GM21825 (cell line): ENCODE measurements around the gene SPC25.
A peak's percentile ranks its signal among the peaks of the same experiment; 100 is the strongest.
"Not testable (repeated sequence)": the region's sequence is repeated elsewhere in the genome, so short reads cannot be mapped to it uniquely, and the experiment has no call there.

Experiments used
- ATAC-seq: cut with Tn5 transposase; IDR thresholded peaks from one replicate; pipeline ENCODE4 v1.9.1; 2021; ENCODE audit warnings: mild to moderate bottlenecking, moderate library complexity; ENCODE audit not compliant: unreplicated experiment

Gene SPC25, protein sequence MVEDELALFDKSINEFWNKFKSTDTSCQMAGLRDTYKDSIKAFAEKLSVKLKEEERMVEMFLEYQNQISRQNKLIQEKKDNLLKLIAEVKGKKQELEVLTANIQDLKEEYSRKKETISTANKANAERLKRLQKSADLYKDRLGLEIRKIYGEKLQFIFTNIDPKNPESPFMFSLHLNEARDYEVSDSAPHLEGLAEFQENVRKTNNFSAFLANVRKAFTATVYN

GRCh38 chr2:168890006-168890782 is at the start of gene SPC25:
TSS of gene SPC25 (minus strand) at chr2:168890430. CDS start at chr2:168889519, 911 bp downstream.
- peak; percentile 100 for ATAC-seq

- ATAC-seq = no peak
These were observed 49.7 kb upstream of the SPC25 start for GRCh38 chr2:168939918-168940317.

GRCh38 chr2:168939061-168939460 is 48.8 kb upstream of the SPC25 start:
- no peak for ATAC-seq

DNA sequence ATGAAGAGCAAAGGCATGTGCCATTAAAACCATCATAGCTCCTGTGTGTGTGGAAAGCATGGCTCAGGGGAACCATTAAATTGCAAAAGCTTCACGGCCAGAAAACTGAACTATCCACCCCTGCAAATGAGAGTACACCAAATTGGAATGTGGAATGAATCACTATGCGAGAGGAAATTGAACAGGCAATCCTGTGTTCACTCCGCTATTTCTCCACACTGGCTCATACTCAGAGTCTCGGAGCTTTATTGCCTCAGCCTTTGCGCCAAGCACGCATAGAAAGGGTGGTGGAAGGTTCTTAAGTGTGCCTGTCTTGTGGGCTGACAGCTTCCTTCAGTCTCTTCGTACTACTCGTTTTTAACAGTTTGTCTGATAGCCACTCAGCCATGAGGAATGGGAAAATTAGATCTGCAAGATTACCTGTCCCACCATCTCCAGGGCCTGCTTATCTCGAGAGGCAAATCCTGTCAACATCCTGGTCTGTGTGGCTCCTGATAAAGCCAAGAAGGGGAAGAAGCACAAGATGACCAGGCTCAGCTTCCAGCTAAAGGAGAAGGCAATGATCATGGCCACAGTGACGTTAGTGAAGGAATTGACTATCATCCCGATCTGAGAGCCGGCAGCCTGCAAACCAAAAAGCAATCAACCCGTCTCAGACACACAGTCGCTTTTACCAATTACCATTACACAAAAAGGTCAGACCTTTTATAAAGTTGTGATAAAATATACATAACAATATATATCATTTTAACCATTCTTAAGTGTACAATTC is 45.8 kb upstream of the SPC25 start:
- no peak for ATAC-seq

- no peak for ATAC-seq
These were observed 44.6 kb upstream of the SPC25 start for GRCh38 chr2:168934826-168935225.

DNA sequence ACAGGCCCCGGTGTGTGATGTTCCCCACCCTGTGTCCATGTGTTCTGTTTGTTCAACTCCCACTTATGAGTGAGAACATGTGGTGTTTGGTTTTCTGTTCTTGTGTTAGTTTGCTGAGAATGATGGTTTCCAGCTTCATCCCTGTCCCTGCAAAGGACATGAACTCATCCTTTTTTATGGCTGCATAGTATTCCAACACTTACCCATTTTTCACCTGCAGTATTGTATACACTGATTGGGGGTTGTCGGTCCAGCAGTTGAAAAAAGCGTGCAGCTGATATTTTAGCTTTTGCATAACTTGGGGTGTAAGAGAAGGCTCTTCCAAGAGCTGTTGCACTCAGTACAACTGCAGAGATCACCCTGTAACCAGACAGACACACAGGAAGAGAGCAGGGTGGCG is 41.9 kb upstream of the SPC25 start:
- not testable (repeated sequence) for ATAC-seq

GRCh38 chr2:168930242-168930641 is 40.0 kb upstream of the SPC25 start:
- ATAC-seq = no peak

GRCh38 chr2:168929031-168929430 is 38.8 kb upstream of the SPC25 start:
- no peak for ATAC-seq

- no peak for ATAC-seq
These were observed 38.0 kb upstream of the SPC25 start for GRCh38 chr2:168928113-168928831.

- ATAC-seq = no peak
These were observed 36.6 kb upstream of the SPC25 start for GRCh38 chr2:168926621-168927386.

DNA sequence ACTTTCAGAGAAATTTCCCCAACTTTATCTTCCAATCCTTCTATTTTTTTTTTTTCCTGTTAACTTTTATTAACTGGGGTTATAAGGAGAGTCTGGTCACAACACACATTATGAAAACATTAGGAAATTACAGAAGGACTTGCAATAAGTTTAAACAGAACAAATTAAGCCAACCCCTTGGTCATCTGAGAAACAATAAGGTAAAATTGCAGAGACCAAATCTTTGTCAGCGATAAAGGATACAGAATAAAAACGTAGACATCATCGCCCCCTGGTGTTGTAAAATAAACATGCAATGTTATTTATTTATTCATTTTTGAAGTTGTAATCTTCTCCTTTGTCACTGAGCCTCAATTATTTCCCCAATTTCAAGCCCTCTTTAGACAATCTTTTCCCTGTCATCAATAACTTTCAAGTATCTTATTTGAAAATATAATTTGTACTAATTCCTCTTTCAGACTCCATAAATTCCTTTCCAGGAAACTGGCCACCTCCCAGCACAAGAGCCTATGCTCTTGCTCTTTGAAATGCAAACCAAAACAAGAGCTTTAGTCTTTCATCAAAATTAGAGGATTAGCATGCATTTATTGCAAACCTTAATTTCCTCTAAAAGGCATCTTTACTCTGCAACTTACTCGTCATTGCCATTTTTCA is 30.4 kb upstream of the SPC25 start:
- no peak for ATAC-seq

DNA sequence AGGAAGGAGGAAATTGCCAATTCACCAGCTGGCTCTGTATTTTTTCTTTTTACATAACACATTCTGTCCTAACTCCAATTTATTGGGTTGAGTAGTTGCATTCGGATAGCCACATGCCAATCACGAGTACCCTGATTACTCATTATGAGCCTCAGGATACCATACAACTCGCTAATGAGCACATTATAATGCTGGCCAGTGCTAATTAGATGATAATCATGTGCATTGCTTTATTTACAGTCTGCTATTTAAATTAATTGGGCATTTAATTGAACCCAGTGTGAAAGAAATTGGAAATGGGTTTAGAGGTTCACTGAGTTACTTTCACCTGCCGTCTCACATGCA is 26.1 kb upstream of the SPC25 start:
- no peak for ATAC-seq

DNA sequence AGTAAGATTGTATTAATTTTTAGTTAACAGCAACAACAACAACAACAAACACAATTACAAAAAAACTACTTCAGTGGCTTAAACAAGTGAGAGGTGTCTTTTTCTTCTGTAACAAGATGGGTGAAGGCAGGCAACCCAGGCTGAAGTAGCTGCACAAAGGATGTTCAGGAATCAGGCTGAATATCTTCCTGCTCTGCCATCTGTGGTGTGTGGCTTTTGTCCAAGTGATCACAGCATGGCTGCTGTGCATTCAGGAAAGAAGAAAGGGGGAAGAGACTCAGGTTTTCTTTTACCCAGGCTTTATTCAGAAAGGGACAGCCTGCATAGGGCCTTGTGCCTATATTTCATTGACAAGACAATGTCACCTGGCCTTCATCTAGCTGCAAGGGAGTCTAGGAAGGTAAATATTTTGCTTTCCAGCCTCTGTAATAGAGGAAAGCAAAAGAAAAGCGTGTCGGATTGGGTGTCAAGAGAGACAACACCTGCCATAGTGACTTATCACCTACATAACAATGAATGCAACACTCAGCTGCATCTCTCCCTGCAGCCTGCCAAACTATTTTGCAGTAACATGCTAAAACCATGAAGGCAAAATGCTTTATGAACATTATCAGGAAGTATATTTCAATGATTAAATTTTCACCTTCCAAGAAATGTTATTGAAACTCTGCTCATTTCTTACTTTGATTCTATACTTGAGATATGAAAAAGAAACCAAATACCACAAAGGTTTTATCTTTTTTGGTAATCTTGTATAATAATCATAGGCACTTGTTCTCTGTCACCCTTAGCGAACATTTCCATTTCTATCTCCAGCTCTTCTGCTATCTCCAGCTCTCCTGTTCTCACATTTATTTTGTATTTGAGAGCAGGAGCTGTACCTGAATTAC is 25.5 kb upstream of the SPC25 start:
- ATAC-seq = no peak

GRCh38 chr2:168913495-168913894 is 23.3 kb upstream of the SPC25 start:
- ATAC-seq = no peak

DNA sequence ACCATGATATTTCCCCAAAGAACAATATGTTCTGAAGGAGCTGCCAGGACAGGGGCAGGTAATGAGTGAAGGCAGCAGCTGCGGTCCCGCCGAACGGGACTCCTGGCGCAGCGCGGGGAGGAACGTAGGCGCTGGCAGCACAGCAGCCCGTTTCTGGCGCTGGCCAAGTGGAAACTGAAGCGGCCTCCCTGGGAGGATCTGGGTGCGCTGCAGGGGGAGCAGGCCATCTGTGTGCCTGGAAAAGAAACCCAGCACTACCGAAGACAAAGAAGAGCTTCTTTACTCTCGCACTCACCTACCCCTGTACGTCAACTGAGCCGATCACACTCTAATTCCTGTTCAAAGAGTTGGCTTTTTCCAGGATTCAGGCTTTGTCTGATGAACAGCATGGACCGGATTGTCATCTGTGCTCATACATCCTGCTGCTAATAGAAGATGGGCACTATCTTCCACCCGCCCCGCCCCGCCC is 22.7 kb upstream of the SPC25 start:
- ATAC-seq = no peak

DNA sequence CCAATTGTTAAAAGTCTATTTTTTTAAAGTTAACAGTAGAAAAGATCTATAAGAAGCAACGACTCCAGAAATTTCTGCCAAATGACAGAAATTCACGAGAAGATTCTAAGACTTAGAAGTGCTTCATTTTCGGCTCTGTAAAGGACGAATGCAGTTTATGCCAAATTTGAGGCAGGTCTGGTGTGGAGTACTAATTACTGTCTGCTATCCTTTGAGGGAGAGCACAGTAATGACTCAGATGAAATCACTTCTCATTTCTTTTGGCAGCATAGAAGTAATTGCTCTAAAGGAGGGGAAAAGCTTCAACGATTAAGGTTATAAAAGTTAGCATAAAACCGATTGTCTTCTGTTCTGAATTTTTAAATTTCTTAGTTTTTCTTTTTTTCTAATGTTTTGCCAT is 22.2 kb upstream of the SPC25 start:
- ATAC-seq = no peak

DNA sequence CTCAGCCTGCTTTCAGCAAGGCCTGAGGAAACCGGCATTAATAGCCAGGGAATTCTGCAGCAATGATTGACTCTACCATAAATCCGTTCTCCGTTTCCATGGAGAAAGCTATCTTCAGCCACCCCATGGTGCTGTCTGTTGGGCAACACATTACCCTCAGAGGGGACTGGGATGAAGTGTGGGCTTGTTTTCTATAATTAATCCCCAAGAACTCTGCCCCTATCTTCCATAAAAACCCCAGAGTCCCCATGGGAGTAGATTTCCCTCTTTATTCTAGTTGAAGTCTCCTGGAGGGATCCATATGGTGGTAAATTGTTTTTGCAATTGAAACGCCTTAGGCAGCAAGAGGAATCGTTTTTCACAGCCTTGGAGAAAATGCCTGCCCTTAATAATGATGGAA is 20.1 kb upstream of the SPC25 start:
- no peak for ATAC-seq

DNA sequence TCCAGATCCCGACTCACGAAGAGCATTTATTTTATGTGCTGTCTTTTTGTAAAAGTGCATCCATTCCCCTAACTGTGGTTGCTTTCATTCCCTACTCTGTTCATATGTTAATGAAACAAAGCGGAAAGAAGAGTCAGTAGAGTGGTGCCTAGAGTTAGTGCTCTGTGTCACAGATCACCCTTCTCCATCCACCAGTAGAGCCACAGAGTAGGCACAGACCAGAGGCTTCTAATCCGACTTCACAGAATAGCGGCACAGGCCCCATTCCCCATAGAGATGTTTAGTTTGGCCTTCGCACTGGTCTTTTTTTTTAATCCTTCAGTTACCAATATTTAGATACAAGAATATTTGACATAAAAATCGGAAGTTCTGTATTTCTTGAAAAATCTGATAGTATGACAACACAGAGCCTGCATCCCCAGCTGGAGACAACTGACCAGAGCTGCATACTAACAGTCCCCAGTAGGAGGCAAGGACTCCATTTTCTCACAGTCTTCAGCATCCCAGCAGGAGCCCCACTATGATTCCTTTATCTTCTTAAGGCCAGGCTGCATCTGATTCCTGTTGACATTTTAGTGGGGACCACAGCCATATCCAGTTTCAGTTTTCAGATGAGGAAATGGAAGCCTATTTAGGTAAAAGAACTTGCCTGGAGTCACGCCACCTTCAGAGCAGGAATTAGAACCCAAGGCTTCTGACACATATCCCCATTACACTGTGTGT is 17.9 kb upstream of the SPC25 start:
- no peak for ATAC-seq
